K562 (cell line): Measurements from ENCODE around the gene LILRA5. TPM values are rescaled to one million over a fixed set of nuclear protein-coding genes. Genes with fewer than 3 reads are reported as not detected.

Source experiments
- ATAC-seq: fragments of 200-7000 bp; cut with Tn5 transposase; 3 replicates; pipeline ENCODE4 v1.9.1; 2020; ENCODE audit warnings: moderate library complexity
- BruUV-seq: library from RNA; stranded (reverse); fragments of 400-500 nt; replicated peaks from 2 replicates; lab custom pipeline; 2021; lab: Mats Ljungman, UMichigan
- CTCF ChIA-PET: fragments of 300-600 bp; formaldehyde crosslinking; extraction: SDS; loops from one replicate; lab custom pipeline; 2021; ENCODE audit warnings: low intra/inter-chr PET ratio; lab: Yijun Ruan, JAX
- POLR2A ChIA-PET: fragments of 300-600, 350-650 bp; sonication (Branson Sonifier 250); formaldehyde crosslinking; extraction: SDS; loops from one replicate; lab custom pipeline; 2021; ENCODE audit warnings: antibody characterized with exemption, inconsistent platforms; lab: Yijun Ruan, JAX
- DNase-seq, 4 experiments: peaks; one replicate each; pipeline versions ENCODE4 v3.0.0 to v3.0.0-alpha.2; 2011 to 2018; ENCODE audit warnings: low spot score in 3 of 4, mixed read lengths in 3 of 4; ENCODE audit errors: extremely low read depth in 1 of 4
- FAIRE-seq: peaks from 2 replicates; lab custom pipeline; 2011; peaks lifted over from hg19 to GRCh38; lab: Jason Lieb, UNC
- H2AFZ ChIP-seq: 2 replicates; pipeline ENCODE4 v1.6.0; 2011; ENCODE audit warnings: low read depth, low read length, control low read depth, inconsistent platforms
- H3K27ac ChIP-seq: fragments of 200-600 bp; 3 replicates; pipeline ENCODE4 v1.8.0; 2011; ENCODE audit warnings: low read depth, mild to moderate bottlenecking, control low read depth, inconsistent platforms, low read length, moderate library complexity, mixed read lengths; ENCODE audit errors: extremely low read depth
- H3K27me3 ChIP-seq, 2 experiments: fragments of 300-600 bp in 1 of 2; 2 replicates in 1 of 2; 3 replicates in 1 of 2; pipeline versions ENCODE4 v1.6.0 to v1.8.0; 2011; ENCODE audit warnings: inconsistent platforms in 2 of 2, low read length in 2 of 2, mild to moderate bottlenecking in 1 of 2, mixed read lengths in 1 of 2, moderate library complexity in 1 of 2; ENCODE audit not compliant: control insufficient read depth in 2 of 2, insufficient read depth in 2 of 2
- H3K36me3 ChIP-seq: fragments of 300-600 bp; 3 replicates; pipeline ENCODE4 v1.8.0; 2011; ENCODE audit warnings: mild to moderate bottlenecking, low read length, inconsistent platforms; ENCODE audit not compliant: control insufficient read depth, insufficient read depth
- H3K4me1 ChIP-seq, 2 experiments: fragments of 200-600 bp in 1 of 2; replicated peaks in 1 of 2; 2 replicates in 1 of 2; 3 replicates in 1 of 2; pipeline versions ENCODE4 v1.5.1 to v1.8.0; 2011; ENCODE audit warnings: inconsistent platforms in 2 of 2, low read length in 2 of 2, mild to moderate bottlenecking in 1 of 2, mixed read lengths in 1 of 2, moderate library complexity in 1 of 2; ENCODE audit not compliant: control insufficient read depth in 2 of 2, insufficient read depth in 2 of 2
- H3K4me2 ChIP-seq: 2 replicates; pipeline ENCODE4 v1.6.1; 2011; ENCODE audit warnings: low read length, control low read depth, inconsistent platforms, mixed read lengths; ENCODE audit not compliant: insufficient read depth
- H3K4me3 ChIP-seq: fragments of 200-600 bp; sonication (generic), shearing (Covaris generic); 2 replicates; pipeline ENCODE4 v1.5.1; 2016; ENCODE audit warnings: control low read depth, inconsistent platforms
- H3K79me2 ChIP-seq: fragments of 200-600 bp; 3 replicates; pipeline ENCODE4 v1.8.0; 2011; ENCODE audit warnings: low read length, inconsistent platforms; ENCODE audit not compliant: control insufficient read depth, insufficient read depth
- H3K9ac ChIP-seq, 2 experiments: 2 replicates each; pipeline versions ENCODE4 v1.6.0 to v1.6.1; 2011; ENCODE audit warnings: low read depth in 2 of 2, low read length in 2 of 2, control low read depth in 1 of 2, inconsistent platforms in 1 of 2, mild to moderate bottlenecking in 1 of 2, mixed read lengths in 1 of 2; ENCODE audit not compliant: insufficient read depth in 1 of 2
- H3K9me1 ChIP-seq: one replicate; pipeline ENCODE4 v1.6.0; 2011; ENCODE audit warnings: inconsistent platforms, mild to moderate bottlenecking, low read length, moderate library complexity; ENCODE audit not compliant: control insufficient read depth, insufficient read depth
- H3K9me3 ChIP-seq: replicated peaks from 2 replicates; pipeline ENCODE4 v1.5.1; 2011; ENCODE audit warnings: low read depth, low read length, inconsistent platforms; ENCODE audit not compliant: control insufficient read depth, insufficient read depth
- H4K20me1 ChIP-seq: replicated peaks from 2 replicates; pipeline ENCODE4 v1.6.1; 2011; ENCODE audit warnings: low read length, inconsistent platforms, mixed read lengths; ENCODE audit not compliant: control insufficient read depth, insufficient read depth
- ARID4B ChIP-seq: sonication (generic); formaldehyde crosslinking; IDR thresholded peaks from 2 replicates; pipeline ENCODE4 v1.8.0; 2022; ENCODE audit warnings: mild to moderate bottlenecking, missing genetic modification reagents
- CCNT2 ChIP-seq: IDR thresholded peaks from 2 replicates; pipeline ENCODE4 v1.6.1; 2011; ENCODE audit warnings: borderline replicate concordance, low read depth, mild to moderate bottlenecking, moderate library complexity, mixed read lengths, low read length; ENCODE audit not compliant: insufficient read length; ENCODE audit errors: extremely low read depth
- DIDO1 ChIP-seq: fragments of 450-650 bp; IDR thresholded peaks from 2 replicates; pipeline ENCODE4 v1.6.1; 2016; ENCODE audit warnings: low read depth, missing biosample characterization, missing genetic modification characterization
- DLX4 ChIP-seq: fragments of 250-450 bp; sonication (Bioruptor Pico); IDR thresholded peaks from 2 replicates; pipeline ENCODE4 v1.6.1; 2021; ENCODE audit warnings: mild to moderate bottlenecking
- HIVEP1 ChIP-seq: fragments of 250-450 bp; sonication (Bioruptor Pico); IDR thresholded peaks from 2 replicates; pipeline ENCODE4 v1.4.0; 2020; ENCODE audit warnings: mild to moderate bottlenecking
- NBN ChIP-seq: fragments of 450-650 bp; IDR thresholded peaks from 2 replicates; pipeline ENCODE4 v1.6.1; 2016; ENCODE audit warnings: low read depth, mild to moderate bottlenecking
- NUFIP1 ChIP-seq: fragments of 450-650 bp; IDR thresholded peaks from 2 replicates; pipeline ENCODE4 v1.6.1; 2018; ENCODE audit not compliant: partially characterized antibody
- PCBP2 ChIP-seq: fragments of 200-400 bp; formaldehyde crosslinking; IDR thresholded peaks from 2 replicates; pipeline ENCODE4 v1.6.1; 2018; ENCODE audit warnings: low read length, low read depth, mild to moderate bottlenecking, moderate library complexity; ENCODE audit not compliant: poor library complexity, severe bottlenecking
- PML ChIP-seq: IDR thresholded peaks from 2 replicates; pipeline ENCODE4 v1.6.1; 2012; ENCODE audit warnings: low read length, inconsistent platforms
- POLR2G ChIP-seq: fragments of 200-400 bp; formaldehyde crosslinking; IDR thresholded peaks from 2 replicates; pipeline ENCODE4 v1.6.1; 2017; ENCODE audit warnings: low read depth, mild to moderate bottlenecking, antibody characterized with exemption, low read length, moderate library complexity
- SMAD2 ChIP-seq: fragments of 150-350 bp; IDR thresholded peaks from 2 replicates; pipeline ENCODE4 v1.6.1; 2014; ENCODE audit warnings: low read depth, mild to moderate bottlenecking, low read length
- TAF15 ChIP-seq: fragments of 200-400 bp; formaldehyde crosslinking; IDR thresholded peaks from 2 replicates; pipeline ENCODE4 v1.6.1; 2017; ENCODE audit warnings: mild to moderate bottlenecking, low read depth, low read length, moderate library complexity
- TBL1XR1 ChIP-seq, 2 experiments: IDR thresholded peaks; 2 replicates each; pipeline ENCODE4 v1.6.1; 2012; ENCODE audit warnings: improper control_type of control experiment in 2 of 2, low read length in 2 of 2, mild to moderate bottlenecking in 1 of 2
- TCF15 ChIP-seq: fragments of 250-450 bp; sonication (Bioruptor Pico); IDR thresholded peaks from 2 replicates; pipeline ENCODE4 v1.8.0; 2022; ENCODE audit warnings: moderate library complexity, mild to moderate bottlenecking, inconsistent platforms
- ZNF212 ChIP-seq: fragments of 450-650 bp; formaldehyde crosslinking; IDR thresholded peaks from 2 replicates; pipeline ENCODE4 v1.4.0; 2020; ENCODE audit warnings: mild to moderate bottlenecking
- ZNF512 ChIP-seq: IDR thresholded peaks from 2 replicates; pipeline ENCODE4 v1.6.1; 2016; ENCODE audit warnings: missing genetic modification characterization, missing compliant biosample characterization
- ZNF766 ChIP-seq: fragments of 200-800 bp; sonication (Bioruptor generic); conservative IDR thresholded peaks from 2 replicates; pipeline ENCODE4 v1.6.1; 2016; ENCODE audit warnings: missing genetic modification characterization, missing compliant biosample characterization
- ZNF785 ChIP-seq: fragments of 250-450 bp; sonication (Bioruptor Pico); IDR thresholded peaks from 2 replicates; pipeline ENCODE4 v1.4.0; 2020; ENCODE audit warnings: mild to moderate bottlenecking
- WGBS: fragments of 100-300 bp; shearing (Covaris generic); methylation state at CpG from one replicate; pipeline ENCODE4 v1.1.6; 2016; ENCODE audit warnings: low coverage, mixed read lengths; ENCODE audit not compliant: insufficient coverage; ENCODE audit errors: missing lambda C conversion rate; 5-methylcytosine and 5-hydroxymethylcytosine counted together
- in situ Hi-C: fragments of 300-500 bp; cut with MboI; formaldehyde crosslinking; loops from 4 replicates; pipeline ENCODE4 v1.15.0; 2018; ENCODE audit warnings: inconsistent platforms, mixed read lengths
- intact Hi-C: fragments of 100-400 bp; cut with micrococcal nuclease; formaldehyde crosslinking; loops from 2 replicates; pipeline ENCODE4 v1.14.2; 2022
- polyA plus RNA-seq, 8 experiments: library from polyadenylated mRNA; depleted of rRNA in 4 of 8; stranded (reverse) in 5 of 8; unstranded in 3 of 8; fragments of >200 nt; fragmentation: Nextera tagmentation in 2 of 8; fragmentation: Illumina TruSeq in 1 of 8; extraction: Ambion mirVana in 2 of 8; extraction: Trizol in 1 of 8; gene quantifications; 2 replicates each; pipeline versions ENCODE4 v1.2.1 to v1.2.3, GENCODE V29; 2011 to 2014; ENCODE audit warnings: inconsistent platforms in 1 of 8, missing spikeins in 1 of 8
- total RNA-seq, 7 experiments: library from RNA; depleted of rRNA in 6 of 7; stranded (reverse); fragments of >200 nt in 6 of 7; fragmentation: Illumina TruSeq in 2 of 7; extraction: Trizol in 2 of 7; gene quantifications; 2 replicates each; pipeline versions ENCODE4 v1.2.1 to v1.2.3, GENCODE V29; 2011 to 2021; ENCODE audit warnings: low replicate concordance in 1 of 7

Gene LILRA5
- total and polyA plus RNA-seq, 9 of the 15 experiments (the other 6 are each of a cell fraction or from before 2014, with no cell fraction given): not detected

GRCh38 chr19:54343868-54344267, 30.9 kb upstream of the LILRA5 start:
- Histone ChIP-seq H3K4me2 (no peak overlapping the region), H3K9me1 (no peaks in the 10 kb centered on the region), H3K79me2 (no peaks in the 10 kb centered on the region), H3K4me1 (no peaks in the 10 kb centered on the region), H3K27ac (no peak overlapping the region), H3K27me3 (peaks cover 16 to 45% of the 10 kb centered on the region in 2 experiments), H3K4me3 (no peak overlapping the region), H2AFZ (no peak overlapping the region), H3K9ac (no peak overlapping the region), H3K36me3 (no peaks in the 10 kb centered on the region), H4K20me1 (0 out of 2 replicates have a peak, but pooled peaks cover 3% of the 10 kb centered on the region), H3K9me3 (no peaks in the 10 kb centered on the region)
- TF ChIP-seq ARID4B (CRISPR knock-in tag): no peak
- TF ChIP-seq NUFIP1: no peak
- no peak for TF ChIP-seq TBL1XR1 (IDR thresholded peaks at IDR 0.05; ENCODE audit: low read length in 2 of 2)
- TF ChIP-seq TAF15: no peak
- TF ChIP-seq ZNF512 (tag): no peak
- TF ChIP-seq CCNT2: no peak
- TF ChIP-seq NBN: no peak
- TF ChIP-seq DLX4: no peak
- no peak for TF ChIP-seq ZNF212
- no peak for TF ChIP-seq TCF15 (CRISPR knock-in tag)
- TF ChIP-seq SMAD2: no peak
- TF ChIP-seq POLR2G: no peak
- no peak for TF ChIP-seq ZNF785 (CRISPR knock-in tag)
- no peak for TF ChIP-seq HIVEP1
- no peak for TF ChIP-seq DIDO1
- TF ChIP-seq ZNF766 (CRISPR knock-in tag): no peak
- TF ChIP-seq PML: no peak
- TF ChIP-seq PCBP2: no peak
- in situ Hi-C loops: no loop called here
- intact Hi-C loops: no loop called here
- BruUV-seq: no TSS peak
- no peak for ATAC-seq
- FAIRE-seq: no peak
- CTCF ChIA-PET: no interaction called here
- POLR2A ChIA-PET: no interaction called here
- DNase-seq: no peak
- 4% methylated on average over 4 of the region's 4 CpGs for WGBS
